Activated CD8-positive, alpha-beta memory T cell treated with anti-CD3 and anti-CD28 coated beads, Interleukin-2, amount 50 U/mL, for 24 hours (primary cell): ENCODE results near the gene IFFO2.

Experiments
- DNase-seq: peaks from one replicate; pipeline ENCODE4 v3.0.0-alpha.2; 2020; ENCODE audit errors: extremely low read depth

Gene IFFO2

DNA sequence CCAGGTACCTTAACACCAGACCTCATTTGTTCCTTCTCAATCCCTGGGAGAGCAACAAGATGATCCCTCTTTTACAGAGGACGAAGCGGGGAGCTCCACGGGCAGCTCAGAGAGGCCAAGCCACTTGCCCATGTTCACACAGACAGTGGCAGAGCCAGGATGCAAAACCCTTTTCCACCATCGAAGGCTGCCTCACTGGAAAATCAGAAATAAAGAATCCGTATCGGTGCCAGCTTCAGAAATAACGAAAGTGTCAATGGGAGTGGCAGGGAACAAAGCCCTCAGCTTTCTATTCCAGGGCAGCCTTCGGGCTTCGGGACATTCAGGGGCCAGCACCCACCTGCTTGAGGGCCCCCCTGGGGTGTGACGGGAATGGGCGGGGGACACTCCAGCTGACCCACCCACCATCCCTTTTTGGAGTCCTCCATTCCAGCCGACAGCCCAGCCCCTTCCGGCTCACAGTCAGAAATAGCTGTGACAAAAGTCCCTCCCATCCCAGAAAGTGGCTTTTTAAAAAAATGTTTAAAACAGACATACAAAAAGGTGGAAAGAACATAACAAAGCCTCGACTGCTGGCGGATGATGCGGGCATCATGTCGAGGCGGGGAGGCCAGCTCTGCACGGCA is 6.0 kb downstream of the IFFO2 start:
- DNase-seq = no peak

DNA sequence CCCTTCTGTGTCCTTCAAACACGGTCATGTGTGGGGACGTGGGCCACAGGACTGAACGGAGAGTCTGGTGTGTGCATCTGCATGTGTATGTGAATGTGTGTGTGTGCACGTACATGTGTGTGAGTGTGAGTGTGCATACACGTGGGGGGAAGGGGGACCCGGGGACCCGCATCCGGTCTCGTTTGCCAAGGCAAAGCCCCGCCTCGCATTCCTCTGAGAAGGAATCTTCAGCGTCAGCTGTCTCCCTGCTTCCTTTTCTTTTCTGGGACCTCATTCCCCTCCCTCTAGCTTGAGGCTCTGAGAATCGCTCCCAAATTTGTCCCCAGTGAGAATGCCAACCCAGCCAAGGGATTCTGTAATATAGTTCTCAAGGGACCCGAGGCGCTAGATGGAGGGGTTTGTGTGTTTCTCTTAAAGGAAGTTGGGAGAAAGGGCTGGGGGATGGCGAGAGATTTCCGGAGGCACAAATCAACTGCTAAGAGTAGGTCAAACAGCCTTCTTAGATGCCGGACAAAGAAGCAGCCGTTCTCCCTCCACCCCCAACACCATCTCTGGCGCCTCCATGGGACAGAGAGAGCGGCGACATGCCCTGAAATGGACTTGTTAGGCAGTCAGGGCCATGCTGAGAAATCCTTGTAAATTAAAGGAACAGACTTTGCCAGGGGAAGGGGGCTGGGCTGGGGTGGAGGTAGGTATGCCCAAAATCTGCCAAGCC is 6.6 kb downstream of the IFFO2 start:
- DNase-seq = no peak

DNA sequence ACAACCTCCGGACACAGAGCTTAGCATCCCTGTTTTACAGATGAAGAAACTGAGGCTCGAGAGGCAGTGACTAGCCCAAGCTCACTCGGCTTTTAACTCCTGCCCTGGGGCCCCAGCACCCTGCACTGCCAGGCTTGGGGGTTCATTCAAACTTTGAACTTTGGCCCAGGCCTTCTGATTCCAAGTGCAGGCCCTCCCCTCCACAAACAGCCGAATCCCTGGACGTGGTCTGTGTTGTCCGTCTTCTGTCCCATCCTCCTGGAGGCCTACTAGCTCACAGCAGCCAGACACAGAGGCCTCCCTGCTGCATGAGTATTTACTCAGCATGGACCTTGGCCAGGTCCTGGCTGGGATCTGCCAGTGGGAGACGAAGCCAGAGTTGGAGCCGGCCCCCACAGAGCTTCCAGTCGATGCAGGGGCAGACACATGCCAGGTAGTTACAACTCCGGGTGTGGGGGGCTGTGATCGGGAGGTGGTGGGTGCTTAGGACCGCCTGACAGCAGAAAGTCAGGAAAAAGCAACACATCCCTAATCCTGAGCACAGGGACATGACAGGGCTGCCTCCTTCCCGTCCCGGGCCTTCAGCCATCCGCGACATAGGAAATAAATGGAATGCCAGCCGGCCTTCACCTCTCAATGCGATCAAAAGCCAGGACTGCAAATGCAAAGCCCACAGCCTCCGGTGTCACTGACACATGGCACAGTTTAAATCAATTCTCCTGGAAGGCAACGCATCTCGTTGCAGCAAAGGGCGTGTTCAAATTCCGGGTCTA is 7.4 kb downstream of the IFFO2 start:
- DNase-seq = no peak

DNA sequence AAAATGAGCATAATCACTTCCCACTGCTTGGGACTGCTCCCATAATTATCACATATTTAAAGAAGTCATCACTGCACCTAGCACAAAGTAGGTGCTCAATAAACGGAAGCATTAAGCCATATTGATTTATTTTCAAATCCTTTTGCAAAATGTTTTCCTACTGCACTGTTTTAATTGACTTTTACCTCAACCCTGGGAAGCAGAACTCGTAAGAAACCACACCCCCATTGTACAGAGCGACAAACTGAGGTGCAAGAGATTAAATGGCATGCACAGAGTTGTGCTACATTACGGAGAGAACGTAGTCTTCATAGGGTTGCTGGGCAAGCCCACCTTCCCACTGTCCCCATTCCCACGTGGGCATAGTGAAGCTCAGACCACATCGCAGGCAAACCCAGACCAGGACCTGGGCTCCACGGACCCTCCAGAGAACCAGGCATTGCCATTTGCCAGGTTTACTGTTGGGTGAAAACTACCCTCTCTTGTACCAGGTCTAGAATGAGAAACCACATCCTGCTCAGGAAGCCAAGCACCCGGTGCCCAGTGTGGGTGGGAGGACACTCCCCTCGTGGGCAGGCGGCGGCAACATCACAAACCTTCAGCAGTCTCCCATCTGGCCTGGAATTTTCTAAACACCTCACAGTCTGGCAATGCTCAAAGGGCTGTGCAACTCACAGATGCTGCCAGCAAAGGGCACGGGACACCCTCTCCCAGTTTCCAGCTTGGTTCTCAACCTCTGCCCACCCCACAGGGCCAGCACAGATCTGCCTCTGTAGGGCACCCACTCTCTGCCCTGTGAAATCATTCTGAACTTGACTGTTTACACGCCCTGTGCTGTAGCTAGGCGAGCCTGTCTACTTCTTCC is 8.2 kb downstream of the IFFO2 start:
- DNase-seq = no peak

DNA sequence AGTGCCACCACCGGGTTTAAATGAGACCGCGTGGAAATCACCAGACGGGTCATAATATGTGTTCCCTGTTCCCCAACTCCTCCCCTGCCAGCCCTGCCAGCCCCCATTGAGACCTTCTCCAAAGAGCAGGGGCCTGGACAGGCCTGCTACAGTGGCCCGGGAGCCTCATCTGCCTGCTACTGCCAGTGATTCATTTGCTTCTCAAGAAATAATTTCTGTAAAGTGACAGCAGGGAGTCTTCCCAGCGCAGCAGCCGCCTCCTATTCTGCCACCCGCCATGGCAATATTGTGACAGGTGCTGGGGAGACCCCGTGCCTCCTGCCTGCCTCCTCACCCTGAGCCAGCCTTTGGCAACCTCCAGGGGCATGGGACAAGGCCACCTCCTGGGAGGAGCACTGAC is 8.9 kb downstream of the IFFO2 start:
- DNase-seq = no peak

DNA sequence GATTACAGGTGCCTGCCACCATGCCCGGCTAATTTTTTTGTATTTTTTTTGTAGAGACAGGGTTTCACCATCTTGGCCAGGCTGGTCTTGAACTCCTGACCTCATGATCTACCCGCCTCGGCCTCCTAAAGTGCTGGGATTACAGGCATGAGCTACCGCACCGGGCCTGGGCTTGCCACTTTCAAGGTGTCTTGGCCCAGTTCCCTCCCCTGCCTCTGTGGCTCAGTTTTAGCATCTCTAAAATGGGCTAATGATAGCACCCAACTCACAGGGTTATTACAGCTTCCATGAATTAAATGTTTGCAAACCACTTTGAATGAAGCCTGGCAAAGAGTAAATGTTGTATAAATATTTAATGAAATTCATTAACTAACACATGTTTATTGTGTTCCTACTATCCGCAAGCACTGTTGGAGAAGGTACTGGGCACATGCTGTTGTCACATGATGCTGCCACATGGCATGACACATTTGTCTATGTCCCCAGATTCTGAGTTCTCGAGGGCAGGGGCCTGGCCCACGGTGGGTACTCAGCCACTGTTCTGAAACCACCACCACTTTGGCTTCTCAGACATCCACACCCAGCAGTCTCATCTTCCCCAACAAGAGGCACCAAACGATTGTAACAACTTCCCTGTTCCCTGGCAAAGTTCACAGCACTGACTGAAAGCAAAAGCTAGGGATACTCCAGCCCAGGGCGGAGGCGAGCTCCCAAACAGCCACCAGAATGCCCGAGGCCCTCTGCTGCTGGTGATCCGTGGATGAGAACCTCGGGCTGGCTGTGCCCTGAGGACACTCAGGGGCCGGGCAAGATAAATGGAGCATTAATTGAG is 9.7 kb downstream of the IFFO2 start:
- no peak for DNase-seq

DNA sequence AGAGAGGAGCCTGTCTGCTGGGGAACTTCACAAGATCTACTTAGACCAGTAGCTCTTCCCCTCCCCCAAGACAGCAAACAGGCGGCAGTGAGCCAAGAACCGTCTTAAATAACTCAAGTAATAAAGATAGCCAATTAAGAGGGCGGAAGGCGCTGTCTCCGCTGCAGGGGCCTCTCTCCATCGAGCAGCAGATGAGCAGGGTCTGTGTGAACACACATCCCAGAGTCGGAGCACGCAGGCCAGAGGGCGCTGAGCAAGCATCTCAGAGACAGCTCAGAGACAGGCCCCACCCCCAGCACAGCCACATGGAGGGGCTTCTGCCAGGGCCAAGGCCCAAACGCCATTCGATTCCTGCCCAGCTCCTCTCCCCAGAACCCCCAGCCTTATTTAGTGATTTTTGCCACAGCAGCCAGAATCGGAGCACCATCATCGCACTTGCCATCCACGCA is 11.1 kb downstream of the IFFO2 start:
- no peak for DNase-seq

DNA sequence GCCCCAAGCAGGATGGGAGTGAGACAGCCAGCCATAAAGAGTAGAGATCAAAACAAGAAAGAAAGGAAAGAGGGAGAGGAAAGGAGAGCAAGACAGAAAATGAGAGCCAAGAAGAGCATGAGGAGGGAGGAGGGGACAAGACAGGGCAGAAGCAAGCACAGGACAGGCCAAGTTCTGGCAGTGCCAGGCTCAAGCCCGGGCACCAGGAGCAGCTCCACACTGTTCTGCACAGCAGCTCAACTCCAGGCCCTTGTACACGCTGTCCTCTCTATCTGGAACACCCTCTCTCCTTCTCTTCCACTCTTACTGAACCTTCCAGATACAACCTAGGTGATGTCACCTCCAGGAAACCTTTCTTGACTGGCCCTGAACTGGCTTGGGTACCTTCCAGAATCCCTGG is 11.7 kb downstream of the IFFO2 start:
- DNase-seq = no peak

DNA sequence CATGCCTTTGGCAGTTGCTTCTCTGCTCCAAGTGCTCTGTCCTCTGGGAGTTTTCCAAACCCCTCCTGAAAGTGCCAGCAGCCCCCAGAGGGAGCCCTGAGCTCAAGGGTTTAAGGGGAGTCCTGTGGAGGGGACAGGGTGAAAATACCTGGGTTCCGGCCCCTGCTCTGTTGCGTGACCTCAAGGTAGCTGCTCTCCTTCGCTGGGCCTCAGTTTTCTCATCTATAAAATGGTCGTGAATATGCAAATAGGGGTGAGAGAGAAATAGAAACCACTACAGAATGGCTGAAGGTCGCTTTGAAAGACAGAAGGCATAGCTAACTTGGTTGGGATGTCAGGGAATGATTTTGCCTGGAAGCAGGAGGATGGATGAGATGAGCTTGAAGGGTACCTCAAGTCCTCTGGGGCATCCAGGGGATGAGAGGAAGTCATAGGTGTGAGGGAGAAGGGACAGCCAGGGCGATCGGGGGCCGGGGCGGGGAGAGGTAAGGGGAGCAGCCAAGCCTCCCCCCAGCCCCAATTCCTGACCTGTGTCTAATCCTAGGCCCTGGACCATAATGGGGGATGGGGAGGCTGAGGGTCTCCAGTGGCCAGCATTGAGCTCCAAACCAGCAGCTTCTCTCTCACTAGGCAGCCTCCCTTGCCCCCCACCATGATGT is 12.4 kb downstream of the IFFO2 start:
- no peak for DNase-seq

DNA sequence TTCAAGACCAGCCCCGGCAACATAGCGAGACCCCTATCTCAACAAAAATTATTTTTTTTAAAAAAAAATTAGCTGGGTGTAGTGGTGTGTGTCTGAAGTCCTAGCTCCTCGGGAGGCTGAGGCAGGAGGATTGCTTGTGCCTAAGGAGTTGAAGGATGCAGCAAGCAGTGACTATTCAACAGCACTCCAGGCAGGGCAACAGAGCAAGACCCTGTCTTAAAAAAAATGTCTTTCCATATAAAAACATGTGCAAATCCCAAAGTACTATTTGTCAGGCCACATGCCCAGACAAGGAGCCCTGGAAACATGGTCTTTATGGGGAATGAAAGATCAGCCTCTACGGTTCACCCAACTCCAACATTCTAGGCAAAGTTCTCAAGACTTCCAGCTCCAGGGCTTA is 13.3 kb downstream of the IFFO2 start:
- DNase-seq = no peak

DNA sequence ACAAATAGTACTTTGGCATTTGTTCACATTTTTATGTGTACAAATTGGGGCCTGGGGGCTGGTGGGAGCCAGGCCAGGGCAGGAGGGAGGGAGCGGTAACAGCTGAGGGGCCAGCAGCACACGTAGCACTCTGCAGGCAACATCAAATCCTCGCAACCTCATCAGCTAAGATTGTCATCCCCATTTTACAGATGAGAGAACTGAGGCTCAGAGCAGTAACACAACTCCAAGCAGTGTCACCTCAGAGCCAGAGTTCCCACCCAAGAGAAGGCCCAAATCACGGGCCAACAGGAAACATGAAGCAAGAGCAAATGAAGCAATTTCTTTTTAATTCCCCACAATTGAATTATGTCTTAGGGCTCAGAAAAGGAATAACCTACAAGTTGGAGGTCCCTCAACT is 14.1 kb downstream of the IFFO2 start:
- no peak for DNase-seq

DNA sequence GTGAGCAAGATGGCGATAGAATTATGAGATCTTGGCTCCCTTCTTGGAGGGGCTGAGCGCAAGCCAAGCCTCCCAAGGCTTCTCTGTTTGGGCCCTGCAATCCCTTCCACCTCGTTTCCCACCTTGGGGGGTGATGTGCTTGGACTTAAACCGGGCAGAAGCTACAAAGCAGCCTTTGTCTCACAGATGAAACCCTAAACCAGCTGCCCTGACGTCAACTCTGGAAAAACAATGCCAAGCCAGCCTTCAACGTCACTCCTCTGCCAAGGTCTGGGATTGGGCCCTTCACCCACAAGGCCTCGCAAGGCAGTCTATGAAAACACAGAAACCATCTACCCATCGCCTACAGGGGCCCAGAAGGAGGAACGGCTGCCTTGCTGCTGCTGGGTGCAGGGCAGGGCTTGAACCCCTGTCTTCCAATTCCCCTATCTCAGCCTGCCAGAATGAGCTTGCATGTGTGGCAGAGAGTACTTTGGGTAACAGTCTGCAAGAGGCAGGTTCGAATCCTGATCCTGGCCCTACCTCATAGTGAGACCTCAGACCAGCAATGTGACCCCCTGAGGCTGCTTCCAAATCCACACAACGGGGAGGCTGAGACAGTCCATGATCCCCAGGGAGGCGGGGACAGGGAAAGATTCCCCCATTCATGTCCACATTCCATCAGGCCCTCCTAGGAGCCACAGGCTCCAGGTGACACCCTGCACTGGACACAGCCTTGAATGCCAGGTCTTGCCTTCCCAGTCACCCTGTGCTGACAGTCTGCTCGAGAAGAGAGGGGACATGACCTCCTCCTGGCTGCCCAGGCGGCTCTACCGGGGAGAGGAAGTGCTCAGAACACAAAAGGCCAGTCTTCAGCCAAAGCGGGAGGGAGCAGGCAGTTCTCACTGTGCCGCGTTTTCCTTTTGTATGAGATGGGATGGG is 15.0 kb downstream of the IFFO2 start:
- DNase-seq = no peak

DNA sequence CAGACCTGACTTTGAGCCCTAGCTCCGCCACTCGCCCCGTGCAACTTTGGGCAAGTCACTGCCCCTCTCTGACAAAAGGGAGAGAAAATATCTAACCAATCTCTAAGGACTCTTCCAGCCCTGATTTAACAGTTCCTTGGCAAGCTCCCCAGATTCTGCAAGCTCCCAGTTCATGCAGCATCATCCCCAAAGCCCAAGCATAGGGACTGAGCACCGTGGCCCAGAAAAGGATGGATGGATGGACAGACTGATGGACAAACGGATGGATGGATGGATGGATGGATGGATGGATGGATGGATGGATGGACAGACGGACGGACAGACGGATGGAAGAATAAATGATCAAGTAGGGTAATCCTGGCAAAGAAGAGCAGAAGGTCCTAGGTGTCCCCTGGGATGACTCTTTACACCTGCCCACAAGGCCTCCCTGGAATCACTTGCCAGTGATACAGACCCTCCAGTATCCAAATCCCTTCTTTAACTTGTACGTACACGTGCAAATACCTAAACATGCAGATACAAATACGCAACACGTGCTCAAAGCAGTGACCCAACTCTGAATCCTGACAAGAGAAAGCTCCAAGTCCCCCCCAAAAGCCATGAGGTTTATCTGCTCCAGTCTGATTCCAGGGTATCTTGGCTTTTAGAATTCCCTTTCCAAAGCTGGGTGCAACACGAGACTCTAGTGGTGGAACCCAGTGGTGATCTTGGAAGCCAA is 16.0 kb downstream of the IFFO2 start:
- DNase-seq = no peak

DNA sequence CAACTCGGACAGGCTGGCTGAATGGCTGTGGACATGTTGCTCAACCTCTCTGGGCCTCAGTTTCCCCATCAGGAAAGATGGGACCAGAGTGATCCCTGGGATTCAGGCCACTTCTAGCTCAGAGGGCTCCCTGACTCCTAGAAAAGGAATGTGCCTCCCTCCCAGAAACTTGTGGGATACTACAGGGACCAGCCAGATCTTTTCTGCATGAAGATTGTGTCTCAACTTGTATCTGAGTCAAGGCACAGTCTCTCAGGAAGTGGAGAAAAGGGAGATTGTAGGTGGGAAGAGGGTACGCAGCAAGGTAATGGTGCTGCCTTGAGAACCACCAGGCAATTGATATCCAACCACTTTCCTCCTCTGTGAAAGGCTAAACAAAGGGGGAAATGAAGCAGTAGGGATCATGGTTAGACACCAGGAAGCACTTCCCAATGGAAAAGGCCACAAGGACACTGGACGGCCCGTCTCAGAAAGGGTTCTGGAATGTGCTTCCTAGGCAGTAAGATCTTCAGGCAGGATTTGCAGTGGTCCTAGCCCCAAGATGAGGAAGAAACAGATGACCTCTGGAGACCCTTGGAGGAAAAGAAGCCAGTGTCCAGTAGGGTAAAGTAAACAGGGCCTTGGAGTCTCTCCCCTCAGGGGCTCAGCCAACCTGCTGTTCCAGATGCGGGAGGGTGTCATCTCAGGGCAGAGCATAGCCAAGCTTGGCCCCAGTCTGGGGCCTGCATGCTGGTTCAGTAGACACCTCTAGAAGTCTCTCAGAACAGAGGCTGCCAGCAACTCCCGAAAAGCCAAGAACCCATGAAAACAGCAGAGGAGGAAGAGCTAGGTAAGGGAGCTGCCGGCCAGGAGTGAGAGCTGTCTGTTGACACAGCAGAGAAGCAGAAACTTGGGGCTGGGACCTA is 16.8 kb downstream of the IFFO2 start:
- no peak for DNase-seq

DNA sequence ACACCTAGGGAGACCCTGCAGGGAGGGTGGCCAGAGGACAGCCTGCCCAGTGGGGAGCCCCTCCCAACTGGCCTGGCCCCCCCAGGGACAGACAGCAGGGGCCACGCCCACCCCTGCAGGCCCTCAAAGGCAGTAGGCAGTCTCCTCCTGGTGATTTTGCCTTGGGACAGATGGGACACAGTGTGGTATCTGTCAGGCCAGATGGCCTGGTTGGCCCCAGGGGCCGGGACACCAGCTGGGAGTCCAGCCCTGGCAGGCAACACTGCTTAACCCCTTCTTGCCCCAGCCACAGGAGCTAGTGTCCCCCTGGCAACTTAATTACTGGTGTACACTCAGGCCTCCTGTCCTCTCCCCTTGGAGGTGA is 17.8 kb downstream of the IFFO2 start:
- no peak for DNase-seq

DNA sequence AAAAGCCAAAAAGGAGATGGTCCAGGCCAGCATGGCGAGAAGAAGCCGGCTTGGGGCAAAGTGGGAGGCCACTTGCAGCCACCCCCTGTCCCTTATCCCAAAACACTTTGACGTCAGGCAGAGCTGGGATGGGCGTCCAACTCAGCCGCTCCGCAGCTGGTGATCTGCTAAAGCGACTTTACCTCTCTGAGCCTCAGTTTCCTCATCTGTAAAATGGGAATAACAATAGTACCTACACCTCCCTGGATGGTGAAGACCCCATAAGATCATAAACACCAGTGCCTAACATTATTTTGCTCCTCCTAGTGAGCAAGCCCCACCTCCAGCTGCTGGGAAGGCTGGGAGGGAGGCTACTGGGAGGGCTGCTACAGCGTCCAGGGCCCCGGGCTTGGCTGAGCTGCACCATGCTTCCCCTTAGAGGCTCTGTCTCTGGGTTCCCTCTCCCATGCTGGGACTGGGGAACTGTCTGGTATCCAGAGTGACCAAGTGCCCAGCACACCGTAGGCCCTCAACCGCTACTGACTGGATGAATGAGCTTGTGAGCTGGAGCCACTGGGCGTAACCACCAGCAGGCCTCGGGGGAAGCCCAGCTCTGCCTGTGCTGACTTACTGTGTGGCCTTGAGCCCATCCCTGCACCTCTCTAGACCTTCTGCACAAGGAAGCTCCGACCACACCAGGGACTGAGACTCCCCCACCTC is 18.3 kb downstream of the IFFO2 start:
- no peak for DNase-seq

DNA sequence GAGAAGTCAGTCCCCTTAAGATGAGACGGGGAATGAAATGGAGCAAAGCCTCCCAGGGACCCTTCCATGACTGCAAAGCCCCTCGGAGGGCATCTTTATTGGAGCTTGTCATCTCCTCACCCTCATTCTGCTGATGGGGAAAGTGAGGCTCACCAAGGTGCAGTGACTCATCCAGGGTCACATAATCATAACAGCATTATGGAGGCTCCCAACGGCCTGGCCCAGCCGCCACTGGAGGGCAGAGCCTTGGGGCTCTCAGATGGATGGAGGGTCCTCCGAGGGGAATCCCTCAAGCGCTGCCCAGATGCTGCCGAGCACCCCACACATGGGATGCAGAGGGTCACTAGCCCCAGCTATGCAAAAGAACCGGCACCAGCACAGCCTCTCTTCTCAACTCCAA is 18.9 kb downstream of the IFFO2 start:
- no peak for DNase-seq
